Natural killer cell (primary cell): Measurements from ENCODE around the gene ACSL6. TPM values are rescaled to one million over a fixed set of nuclear protein-coding genes. Genes with fewer than 3 reads are reported as not detected.

Source experiments
- ATAC-seq, 3 donors: fragments of 150-1000 bp in 2 of 3; fragments of 200-7000 bp in 1 of 3; cut with Tn5 transposase; 1 replicate in 1 of 3; 2 replicates in 2 of 3; pipeline ENCODE4 v1.10.0; 2021; ENCODE audit warnings: mild to moderate bottlenecking in 2 of 3, moderate library complexity in 2 of 3
- DNase-seq, 2 donors: peaks; one replicate each; pipeline versions ENCODE4 v3.0.0 to v3.0.0-alpha.2; 2013 to 2021; ENCODE audit warnings: mixed read lengths in 1 of 2
- H3K27ac ChIP-seq: one replicate; pipeline ENCODE4 v1.5.1; 2013; ENCODE audit warnings: mild to moderate bottlenecking, low read length
- H3K27me3 ChIP-seq: one replicate; pipeline ENCODE4 v1.6.1; 2013; ENCODE audit warnings: low read length; ENCODE audit not compliant: control insufficient read depth, insufficient read depth
- H3K36me3 ChIP-seq: one replicate; pipeline ENCODE4 v1.6.1; 2013; ENCODE audit warnings: low read length; ENCODE audit not compliant: control insufficient read depth, insufficient read depth
- H3K4me1 ChIP-seq: one replicate; pipeline ENCODE4 v1.6.1; 2013; ENCODE audit warnings: low read length; ENCODE audit not compliant: control insufficient read depth, insufficient read depth
- H3K4me3 ChIP-seq: one replicate; pipeline ENCODE4 v1.5.1; 2013; ENCODE audit warnings: low read length
- H3K9me3 ChIP-seq: one replicate; pipeline ENCODE4 v1.6.1; 2013; ENCODE audit warnings: low read length; ENCODE audit not compliant: control insufficient read depth, insufficient read depth
- H3K27ac Mint-ChIP-seq, 2 donors: one replicate each; pipeline ENCODE4 v1.8.0; 2022; ENCODE audit warnings: mild to moderate bottlenecking in 2 of 2, mixed read lengths in 2 of 2, moderate library complexity in 1 of 2
- H3K27me3 Mint-ChIP-seq, 2 donors: one replicate each; pipeline ENCODE4 v1.8.0; 2022; ENCODE audit warnings: low read depth in 2 of 2, mixed read lengths in 2 of 2
- H3K36me3 Mint-ChIP-seq: one replicate; pipeline ENCODE4 v1.8.0; 2022; ENCODE audit warnings: mixed read lengths
- H3K4me1 Mint-ChIP-seq, 2 donors: one replicate each; pipeline ENCODE4 v1.8.0; 2022; ENCODE audit warnings: mixed read lengths in 2 of 2
- H3K4me3 Mint-ChIP-seq: one replicate; pipeline ENCODE4 v1.8.0; 2022; ENCODE audit warnings: mild to moderate bottlenecking, moderate library complexity, mixed read lengths
- H3K9me3 Mint-ChIP-seq, 2 donors: one replicate each; pipeline ENCODE4 v1.8.0; 2022; ENCODE audit warnings: mixed read lengths in 2 of 2
- WGBS: methylation state at CpG from one replicate; pipeline ENCODE4 v1.1.7; 2013; ENCODE audit warnings: missing lambda C conversion rate; ENCODE audit not compliant: insufficient coverage; 5-methylcytosine and 5-hydroxymethylcytosine counted together
- intact Hi-C: fragments of 100-400 bp; cut with micrococcal nuclease; formaldehyde crosslinking; loops from one replicate; pipeline ENCODE4 v1.14.2; 2022
- total RNA-seq, 4 donors: library from RNA; stranded (reverse); fragments of 120-200 nt in 1 of 4; gene quantifications; one replicate each; pipeline versions ENCODE4 v1.2.3 to v1.2.4, GENCODE V29; 2013 to 2022
- TF ChIP-seq, protein P1 (sequence below): fragments of 200-600 bp; IDR thresholded peaks from one replicate; pipeline ENCODE4 v1.8.0; 2022; ENCODE audit warnings: antibody characterized with exemption

Gene ACSL6
- total RNA-seq, 3 donors from 2014 or later (not counting 1 experiment from before 2014, with no cell fraction given), result 2.1 to 2.2 (median 2.2) TPM

DNA sequence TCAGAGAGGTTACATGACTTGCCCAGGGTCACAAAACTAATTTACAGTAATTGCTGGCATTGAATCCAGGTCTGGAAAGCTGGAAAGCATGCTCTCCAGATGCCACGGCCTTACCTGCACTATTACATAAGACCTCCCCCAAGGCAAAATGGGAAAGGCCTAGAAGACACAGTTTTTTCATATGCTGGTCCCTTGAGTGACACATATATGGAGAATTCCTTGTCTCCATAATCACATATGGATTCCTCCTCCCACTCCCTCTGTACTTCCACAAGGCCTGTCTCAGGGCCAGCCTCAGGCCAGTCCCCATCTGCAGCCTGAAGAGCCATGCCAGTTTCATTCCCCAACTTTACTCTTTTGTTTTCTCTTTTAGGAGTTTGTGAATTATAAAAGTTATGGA, 37.4 kb downstream of the ACSL6 start:
- DNase-seq (no peak), ATAC-seq (no peak)
- Mint-ChIP-seq H3K4me3 (no peak overlapping the region), H3K27ac (no peak overlapping the region), H3K4me1 (peaks cover 8 to 15% of the 10 kb centered on the region in 2 donors), H3K27me3 (peaks cover 0 to 4% of the 10 kb centered on the region in 2 donors), H3K36me3 (no peaks in the 10 kb centered on the region), H3K9me3 (no peaks in the 10 kb centered on the region)
- Histone ChIP-seq H3K27me3 (no peaks in the 10 kb centered on the region), H3K4me3 (no peak overlapping the region), H3K27ac (peak overlapping the region; percentile 20), H3K36me3 (no peaks in the 10 kb centered on the region), H3K9me3 (no peaks in the 10 kb centered on the region), H3K4me1 (peaks cover 19% of the 10 kb centered on the region)
- intact Hi-C loops, result no loop called here
- TF ChIP-seq, protein P1, sequence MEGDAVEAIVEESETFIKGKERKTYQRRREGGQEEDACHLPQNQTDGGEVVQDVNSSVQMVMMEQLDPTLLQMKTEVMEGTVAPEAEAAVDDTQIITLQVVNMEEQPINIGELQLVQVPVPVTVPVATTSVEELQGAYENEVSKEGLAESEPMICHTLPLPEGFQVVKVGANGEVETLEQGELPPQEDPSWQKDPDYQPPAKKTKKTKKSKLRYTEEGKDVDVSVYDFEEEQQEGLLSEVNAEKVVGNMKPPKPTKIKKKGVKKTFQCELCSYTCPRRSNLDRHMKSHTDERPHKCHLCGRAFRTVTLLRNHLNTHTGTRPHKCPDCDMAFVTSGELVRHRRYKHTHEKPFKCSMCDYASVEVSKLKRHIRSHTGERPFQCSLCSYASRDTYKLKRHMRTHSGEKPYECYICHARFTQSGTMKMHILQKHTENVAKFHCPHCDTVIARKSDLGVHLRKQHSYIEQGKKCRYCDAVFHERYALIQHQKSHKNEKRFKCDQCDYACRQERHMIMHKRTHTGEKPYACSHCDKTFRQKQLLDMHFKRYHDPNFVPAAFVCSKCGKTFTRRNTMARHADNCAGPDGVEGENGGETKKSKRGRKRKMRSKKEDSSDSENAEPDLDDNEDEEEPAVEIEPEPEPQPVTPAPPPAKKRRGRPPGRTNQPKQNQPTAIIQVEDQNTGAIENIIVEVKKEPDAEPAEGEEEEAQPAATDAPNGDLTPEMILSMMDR, result no peak
- 100% methylated on average over 1 of the region's 1 CpG for WGBS

- Histone ChIP-seq H3K27ac (no peak overlapping the region), H3K36me3 (no peaks in the 10 kb centered on the region), H3K4me3 (no peak overlapping the region), H3K27me3 (no peaks in the 10 kb centered on the region), H3K9me3 (no peaks in the 10 kb centered on the region), H3K4me1 (peaks cover 19% of the 10 kb centered on the region)
- no peak overlapping the region for H3K27ac Mint-ChIP-seq
- ATAC-seq (no peak), DNase-seq (no peak)
- H3K36me3 Mint-ChIP-seq, result no peaks in the 10 kb centered on the region
- H3K27me3 Mint-ChIP-seq, result peaks cover 0 to 4% of the 10 kb centered on the region in 2 donors
- 89% methylated on average over 9 of the region's 9 CpGs for WGBS
- TF ChIP-seq, protein P1, result no peak
- H3K4me1 Mint-ChIP-seq, result peaks cover 8 to 15% of the 10 kb centered on the region in 2 donors
- H3K4me3 Mint-ChIP-seq, result no peak overlapping the region
- intact Hi-C loops, result no loop called here
- H3K9me3 Mint-ChIP-seq, result no peaks in the 10 kb centered on the region
Observed at GRCh38 chr5:131973089-131973712, 38.3 kb downstream of the ACSL6 start.

DNA sequence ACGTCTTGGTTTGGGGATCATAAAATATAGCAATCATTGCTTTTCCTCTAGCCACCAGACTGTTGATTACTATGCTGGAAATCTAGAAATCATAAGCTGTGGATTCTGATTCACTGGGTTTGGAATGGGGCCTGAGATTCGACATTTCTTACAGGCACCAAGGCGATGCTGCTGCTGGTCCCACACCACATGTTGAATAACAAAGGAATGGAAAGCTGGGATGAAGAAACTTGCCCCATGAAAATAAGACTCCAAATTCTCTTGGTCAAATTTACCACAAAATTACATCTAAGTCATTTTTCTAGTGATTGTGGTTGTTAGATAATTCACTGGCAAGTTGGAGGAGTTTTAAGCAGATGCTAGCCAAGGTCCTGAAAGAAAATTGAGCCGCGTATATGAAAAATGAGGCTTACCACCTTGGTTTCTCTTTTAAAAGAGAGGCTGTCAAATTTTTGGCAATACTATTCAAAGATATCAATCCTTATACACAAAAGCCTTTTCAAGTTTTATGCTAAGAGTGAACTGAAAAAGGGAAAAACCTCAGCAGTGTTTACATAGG, 43.0 kb downstream of the ACSL6 start:
- 86% methylated on average over 4 of the region's 5 CpGs for WGBS
- Histone ChIP-seq H3K27ac (no peak overlapping the region), H3K27me3 (no peaks in the 10 kb centered on the region), H3K4me3 (no peak overlapping the region), H3K9me3 (no peaks in the 10 kb centered on the region), H3K36me3 (no peaks in the 10 kb centered on the region), H3K4me1 (no peaks in the 10 kb centered on the region)
- DNase-seq, result no peak
- Mint-ChIP-seq H3K36me3 (no peaks in the 10 kb centered on the region), H3K9me3 (no peaks in the 10 kb centered on the region), H3K4me1 (no peaks in the 10 kb centered on the region), H3K4me3 (no peak overlapping the region), H3K27me3 (peaks cover 0 to 3% of the 10 kb centered on the region in 2 donors), H3K27ac (no peak overlapping the region)
- no peak for ATAC-seq
- intact Hi-C loops, result no loop called here
- TF ChIP-seq, protein P1, result no peak

- no peaks in the 10 kb centered on the region for H3K4me1 Mint-ChIP-seq
- 82% methylated on average over 1 of the region's 1 CpG for WGBS
- H3K9me3 ChIP-seq, result no peaks in the 10 kb centered on the region
- peaks cover 0 to 6% of the 10 kb centered on the region in 2 donors for H3K27me3 Mint-ChIP-seq
- H3K4me3 Mint-ChIP-seq, result no peak overlapping the region
- DNase-seq (no peak), ATAC-seq (no peak)
- intact Hi-C loops, result no loop called here
- H3K4me1 ChIP-seq, result no peaks in the 10 kb centered on the region
- H3K27me3 ChIP-seq, result no peaks in the 10 kb centered on the region
- no peak overlapping the region for H3K27ac ChIP-seq
- no peaks in the 10 kb centered on the region for H3K9me3 Mint-ChIP-seq
- TF ChIP-seq, protein P1, result no peak
- H3K27ac Mint-ChIP-seq, result no peak overlapping the region
- no peaks in the 10 kb centered on the region for H3K36me3 Mint-ChIP-seq
- H3K36me3 ChIP-seq, result no peaks in the 10 kb centered on the region
- H3K4me3 ChIP-seq, result no peak overlapping the region
Observed at GRCh38 chr5:131966551-131966950, 44.9 kb downstream of the ACSL6 start.
